Calu3 (cell line): ENCODE data around the gene AGK. TPM values are rescaled to one million over a fixed set of nuclear protein-coding genes. Genes with fewer than 3 reads are reported as not detected.

Experiments
- BruUV-seq: library from RNA; stranded (reverse); fragments of 400-500 nt; replicated peaks from 2 replicates; lab custom pipeline; 2021; lab: Mats Ljungman, UMichigan
- CTCF ChIA-PET: fragments of 300-600 bp; sonication (Branson Sonifier 250); formaldehyde crosslinking; loops from one replicate; lab custom pipeline; 2022; ENCODE audit warnings: antibody characterized with exemption; lab: Charles Lee
- DNase-seq: peaks from one replicate; pipeline ENCODE4 v3.0.0; 2022
- H3K27ac Mint-ChIP-seq: one replicate; pipeline ENCODE4 v1.8.0; 2022; ENCODE audit warnings: mixed read lengths; ENCODE audit not compliant: unreplicated experiment
- H3K27me3 Mint-ChIP-seq: one replicate; pipeline ENCODE4 v1.8.0; 2022; ENCODE audit warnings: mixed read lengths; ENCODE audit not compliant: unreplicated experiment
- H3K36me3 Mint-ChIP-seq: one replicate; pipeline ENCODE4 v1.8.0; 2022; ENCODE audit warnings: mild to moderate bottlenecking, moderate library complexity, mixed read lengths; ENCODE audit not compliant: insufficient read depth, unreplicated experiment
- H3K4me1 Mint-ChIP-seq: one replicate; pipeline ENCODE4 v1.8.0; 2022; ENCODE audit warnings: mild to moderate bottlenecking, low read depth, mixed read lengths; ENCODE audit not compliant: unreplicated experiment
- H3K4me3 Mint-ChIP-seq: one replicate; pipeline ENCODE4 v1.8.0; 2022; ENCODE audit warnings: mild to moderate bottlenecking, low read depth, moderate library complexity, mixed read lengths; ENCODE audit not compliant: unreplicated experiment
- H3K9me3 Mint-ChIP-seq: one replicate; pipeline ENCODE4 v1.8.0; 2022; ENCODE audit warnings: low read depth, mixed read lengths; ENCODE audit not compliant: unreplicated experiment
- intact Hi-C: fragments of 100-400 bp; cut with micrococcal nuclease; formaldehyde crosslinking; loops from one replicate; pipeline ENCODE4 v1.10.0; 2022; ENCODE audit not compliant: unreplicated experiment
- total RNA-seq: library from RNA; stranded (reverse); gene quantifications from 2 replicates; pipeline ENCODE4 v1.2.3, GENCODE V29; 2022
- TF ChIP-seq, protein P1 (sequence below): fragments of 200-600 bp; IDR thresholded peaks from one replicate; pipeline ENCODE4 v1.8.0; 2022; ENCODE audit warnings: antibody characterized with exemption; ENCODE audit not compliant: unreplicated experiment

AGK gene
- total RNA-seq, 1 experiment from 2014 or later: 32.3 TPM

DNA sequence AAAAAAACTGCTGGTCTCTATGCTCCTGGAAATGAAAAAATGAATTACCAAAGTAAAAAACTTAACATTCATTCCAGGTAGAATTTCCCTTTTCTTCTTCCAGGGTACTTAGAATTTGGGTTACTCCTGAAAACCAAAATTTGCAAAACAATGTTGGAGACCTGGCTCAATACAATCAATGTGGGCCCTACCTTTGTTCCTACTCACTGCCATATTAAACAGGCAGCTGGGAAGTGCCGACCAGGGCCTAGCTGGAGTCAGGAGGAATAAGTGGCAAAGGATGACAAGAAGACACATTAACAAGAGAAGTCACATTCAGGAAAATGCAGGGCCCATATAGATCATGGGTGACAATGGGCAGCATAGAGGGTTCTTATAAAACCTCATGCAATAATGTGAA is 6.4 kb upstream of the AGK start:
- H3K36me3 Mint-ChIP-seq: no peaks in the 10 kb centered on the region
- no peaks in the 10 kb centered on the region for H3K9me3 Mint-ChIP-seq
- intact Hi-C loops: no loop called here
- no peak overlapping the region for H3K27ac Mint-ChIP-seq
- CTCF ChIA-PET: no interaction called here
- DNase-seq: no peak
- no peaks in the 10 kb centered on the region for H3K27me3 Mint-ChIP-seq
- no peaks in the 10 kb centered on the region for H3K4me1 Mint-ChIP-seq
- TF ChIP-seq, protein P1, sequence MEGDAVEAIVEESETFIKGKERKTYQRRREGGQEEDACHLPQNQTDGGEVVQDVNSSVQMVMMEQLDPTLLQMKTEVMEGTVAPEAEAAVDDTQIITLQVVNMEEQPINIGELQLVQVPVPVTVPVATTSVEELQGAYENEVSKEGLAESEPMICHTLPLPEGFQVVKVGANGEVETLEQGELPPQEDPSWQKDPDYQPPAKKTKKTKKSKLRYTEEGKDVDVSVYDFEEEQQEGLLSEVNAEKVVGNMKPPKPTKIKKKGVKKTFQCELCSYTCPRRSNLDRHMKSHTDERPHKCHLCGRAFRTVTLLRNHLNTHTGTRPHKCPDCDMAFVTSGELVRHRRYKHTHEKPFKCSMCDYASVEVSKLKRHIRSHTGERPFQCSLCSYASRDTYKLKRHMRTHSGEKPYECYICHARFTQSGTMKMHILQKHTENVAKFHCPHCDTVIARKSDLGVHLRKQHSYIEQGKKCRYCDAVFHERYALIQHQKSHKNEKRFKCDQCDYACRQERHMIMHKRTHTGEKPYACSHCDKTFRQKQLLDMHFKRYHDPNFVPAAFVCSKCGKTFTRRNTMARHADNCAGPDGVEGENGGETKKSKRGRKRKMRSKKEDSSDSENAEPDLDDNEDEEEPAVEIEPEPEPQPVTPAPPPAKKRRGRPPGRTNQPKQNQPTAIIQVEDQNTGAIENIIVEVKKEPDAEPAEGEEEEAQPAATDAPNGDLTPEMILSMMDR: no peak
- H3K4me3 Mint-ChIP-seq: no peak overlapping the region
- no TSS peak for BruUV-seq

DNA sequence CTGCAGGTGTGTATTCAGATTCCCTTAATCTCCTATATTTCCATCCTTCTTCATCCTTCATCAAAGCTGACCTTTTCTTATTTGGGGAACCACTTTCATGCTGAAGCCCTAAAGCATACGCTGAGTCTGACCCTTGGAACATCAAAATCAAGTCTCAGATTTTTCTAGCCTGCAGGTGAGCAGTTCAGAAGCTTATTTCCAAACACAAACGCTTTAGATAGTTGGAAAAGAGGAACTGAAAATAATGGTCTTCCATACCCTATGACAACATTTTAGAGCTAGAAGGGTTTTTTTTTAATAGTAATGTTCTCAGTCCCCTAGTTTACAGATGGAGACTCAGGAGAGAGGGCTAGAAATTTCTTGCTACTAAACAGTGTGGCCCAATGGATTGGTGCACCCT is 1.6 kb upstream of the AGK start:
- no peak for DNase-seq
- no TSS peak for BruUV-seq
- CTCF ChIA-PET: interaction anchor here (0.5 to 0.6 kb wide), 2 partner anchors 28 to 754 kb away, joined by 3 read pairs; no protein-coding TSS in a partner anchor
- no peak overlapping the region for H3K27ac Mint-ChIP-seq
- intact Hi-C loops: no loop called here
- TF ChIP-seq, protein P1: no peak
- no peaks in the 10 kb centered on the region for H3K9me3 Mint-ChIP-seq
- no peaks in the 10 kb centered on the region for H3K27me3 Mint-ChIP-seq
- H3K4me3 Mint-ChIP-seq: no peak overlapping the region
- peaks cover 23% of the 10 kb centered on the region for H3K4me1 Mint-ChIP-seq
- peaks cover 16% of the 10 kb centered on the region for H3K36me3 Mint-ChIP-seq

DNA sequence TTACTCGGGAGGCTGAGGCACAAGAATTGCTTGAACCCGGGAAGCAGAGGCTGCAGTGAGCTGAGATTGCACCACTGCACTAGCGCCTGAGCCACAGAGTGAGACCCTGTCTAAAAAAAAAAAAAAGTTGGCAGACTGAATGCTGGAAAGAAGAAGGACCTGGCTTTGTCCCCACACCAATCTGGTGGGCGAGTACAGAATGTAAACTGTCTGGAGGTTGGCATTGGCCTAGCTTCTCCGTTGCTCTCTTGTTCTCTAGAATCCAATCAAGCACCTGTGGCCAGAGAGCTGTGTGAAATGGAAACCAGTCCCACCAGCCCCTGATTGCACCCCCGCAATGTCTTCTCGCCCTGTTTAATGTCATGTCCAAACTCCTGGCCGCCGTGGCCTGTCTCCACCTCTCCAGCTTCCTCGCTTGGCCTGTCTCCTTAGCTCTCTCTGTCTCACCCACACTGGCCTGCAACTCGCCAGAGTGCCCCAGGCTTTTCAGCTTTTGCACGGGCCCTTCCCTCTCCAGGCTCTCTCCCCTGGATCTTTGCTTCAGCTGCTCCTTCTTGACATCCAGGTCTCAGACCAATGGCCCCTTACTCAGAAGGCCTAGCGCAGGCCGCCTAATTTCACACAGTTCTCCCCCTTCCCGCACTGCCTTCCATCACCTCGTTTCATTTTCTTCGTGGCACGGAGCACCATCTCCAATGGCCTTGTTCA is 670 bp upstream of the AGK start:
- DNase-seq: no peak
- intact Hi-C loops: no loop called here

DNA sequence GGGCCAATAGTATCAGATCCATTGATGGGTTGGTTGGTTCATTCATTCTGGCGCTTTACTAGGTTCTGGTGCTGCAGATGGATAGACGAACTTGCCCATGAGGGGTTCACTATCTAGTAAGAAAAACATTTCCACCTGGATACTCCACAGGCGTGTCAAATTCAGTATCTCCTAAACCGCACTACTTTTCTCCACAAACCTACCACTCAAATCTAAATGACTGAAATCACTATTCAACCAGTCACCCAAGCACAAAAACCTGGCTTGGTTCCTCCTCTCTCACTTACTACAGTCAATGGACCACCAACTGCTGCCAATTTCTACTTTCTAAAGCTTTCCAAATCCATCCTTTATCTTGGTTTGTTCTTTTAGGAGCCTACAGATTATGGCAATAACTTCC is 572 bp downstream of the AGK start:
- TF ChIP-seq, protein P1: no peak
- Mint-ChIP-seq H3K4me1 (peaks cover 23% of the 10 kb centered on the region), H3K9me3 (no peaks in the 10 kb centered on the region), H3K27me3 (no peaks in the 10 kb centered on the region), H3K27ac (peak overlapping the region; percentile 63), H3K4me3 (peak overlapping the region; percentile 70), H3K36me3 (peaks cover 16% of the 10 kb centered on the region)
- no TSS peak for BruUV-seq
- CTCF ChIA-PET: no interaction called here
- no peak for DNase-seq
- intact Hi-C loops: no loop called here

More for the DNA sequence above, 670 bp upstream of the AGK start:
- peaks cover 16% of the 10 kb centered on the region for H3K36me3 Mint-ChIP-seq
- no peaks in the 10 kb centered on the region for H3K9me3 Mint-ChIP-seq
- H3K27ac Mint-ChIP-seq: peak overlapping the region; percentile 63
- no peaks in the 10 kb centered on the region for H3K27me3 Mint-ChIP-seq
- peak overlapping the region; percentile 70 for H3K4me3 Mint-ChIP-seq
- TF ChIP-seq, protein P1: no peak
- no TSS peak for BruUV-seq
- peaks cover 23% of the 10 kb centered on the region for H3K4me1 Mint-ChIP-seq
- CTCF ChIA-PET: interaction anchor here (0.7 kb wide), 1 partner anchor 379 kb away, joined by 3 read pairs; no protein-coding TSS in a partner anchor
